NCI-H82 treated with DMSO at 0.1 percent for 48 hours (cell line): ENCODE measurements around the gene THADA.

Source experiments
- DNase-seq: peaks from one replicate; lab custom pipeline; 2025; ENCODE audit not compliant: unreplicated experiment; lab: John Stamatoyannopoulos, UW

THADA gene

GRCh38 chr2:43332653-43333052, 263.2 kb downstream of the THADA start:
- DNase-seq: no peak

GRCh38 chr2:43331422-43331821, 264.4 kb downstream of the THADA start:
- no peak for DNase-seq

GRCh38 chr2:43329637-43330036, 266.2 kb downstream of the THADA start:
- DNase-seq: no peak

- no peak for DNase-seq
Measured at GRCh38 chr2:43328832-43329231, 267.0 kb downstream of the THADA start.

GRCh38 chr2:43328133-43328532, 267.7 kb downstream of the THADA start:
- DNase-seq: no peak

GRCh38 chr2:43327119-43327518, 268.7 kb downstream of the THADA start:
- DNase-seq: no peak

- no peak for DNase-seq
Measured at GRCh38 chr2:43326101-43326825, 269.6 kb downstream of the THADA start.

GRCh38 chr2:43325107-43325811, 270.6 kb downstream of the THADA start:
- no peak for DNase-seq

GRCh38 chr2:43324259-43325106, 271.4 kb downstream of the THADA start:
- DNase-seq: no peak

- no peak for DNase-seq
Measured at GRCh38 chr2:43323857-43324256, 272.0 kb downstream of the THADA start.

GRCh38 chr2:43321446-43321845, 274.4 kb downstream of the THADA start:
- DNase-seq: no peak

- no peak for DNase-seq
Measured at GRCh38 chr2:43319541-43319940, 276.3 kb downstream of the THADA start.

- no peak for DNase-seq
Measured at GRCh38 chr2:43318791-43319190, 277.0 kb downstream of the THADA start.

GRCh38 chr2:43317680-43318079, 278.2 kb downstream of the THADA start:
- DNase-seq: no peak

- DNase-seq: no peak
Measured at GRCh38 chr2:43317194-43317593, 278.6 kb downstream of the THADA start.

GRCh38 chr2:43315482-43315881, 280.4 kb downstream of the THADA start:
- no peak for DNase-seq

- no peak for DNase-seq
Measured at GRCh38 chr2:43314299-43314927, 281.4 kb downstream of the THADA start.

GRCh38 chr2:43313642-43314017, 282.2 kb downstream of the THADA start:
- no peak for DNase-seq

- DNase-seq: no peak
Measured at GRCh38 chr2:43312755-43313641, 282.8 kb downstream of the THADA start.

GRCh38 chr2:43311276-43311675, 284.6 kb downstream of the THADA start:
- DNase-seq: no peak
